Measurements from ENCODE around the gene METTL23.
"Not testable (repeated sequence)": the region's sequence is repeated elsewhere in the genome, so short reads cannot be mapped to it uniquely, and the experiment has no call there.

The METTL23 gene

GRCh38 chr17:76714336-76714735, 12.3 kb upstream of the METTL23 start:
- no peak for DNase-seq

- DNase-seq = peak; percentile 81
Observed at GRCh38 chr17:76714822-76715495, 11.7 kb upstream of the METTL23 start.

GRCh38 chr17:76715496-76715830, 11.2 kb upstream of the METTL23 start:
- no peak for DNase-seq

- peak; percentile 87 for DNase-seq
Observed at GRCh38 chr17:76716146-76716838, 10.3 kb upstream of the METTL23 start.

- no peak for DNase-seq
Observed at GRCh38 chr17:76716839-76717215, 9.8 kb upstream of the METTL23 start.

GRCh38 chr17:76718516-76718915, 8.1 kb upstream of the METTL23 start:
- DNase-seq = no peak

- no peak for DNase-seq
Observed at GRCh38 chr17:76720211-76720610, 6.4 kb upstream of the METTL23 start.

- DNase-seq = no peak
Observed at GRCh38 chr17:76720941-76721340, 5.7 kb upstream of the METTL23 start.

- DNase-seq = no peak
Observed at GRCh38 chr17:76721463-76721862, 5.2 kb upstream of the METTL23 start.

GRCh38 chr17:76722279-76722678, 4.4 kb upstream of the METTL23 start:
- no peak for DNase-seq

- DNase-seq = not testable (repeated sequence)
Observed at GRCh38 chr17:76722977-76723376, 3.7 kb upstream of the METTL23 start.

- no peak for DNase-seq
Observed at GRCh38 chr17:76723812-76724211, 2.8 kb upstream of the METTL23 start.

GRCh38 chr17:76725580-76726230, 934 bp upstream of the METTL23 start:
- peak; percentile 76 for DNase-seq

GRCh38 chr17:76726231-76726775, 336 bp upstream of the METTL23 start, which contains the start of gene JMJD6:
Gene JMJD6 (minus strand): TSS chr17:76726606. CDS start chr17:76726475, 131 bp downstream.
- peak; percentile 97 for DNase-seq

GRCh38 chr17:76727745-76728456, 1.3 kb downstream of the METTL23 start:
- peak; percentile 42 for DNase-seq

GRCh38 chr17:76731800-76732733, 5.4 kb downstream of the METTL23 start:
- not testable (repeated sequence) for DNase-seq

GRCh38 chr17:76732734-76733617, 6.3 kb downstream of the METTL23 start:
- DNase-seq = peak; percentile 29

- DNase-seq = no peak
Observed at GRCh38 chr17:76733618-76733957, 6.9 kb downstream of the METTL23 start.

- peak; percentile 28 for DNase-seq
Observed at GRCh38 chr17:76734080-76734840, 7.6 kb downstream of the METTL23 start.

- peak; percentile 52 for DNase-seq
Observed at GRCh38 chr17:76735006-76735405, 8.4 kb downstream of the METTL23 start.
